Left ventricle myocardium inferior (tissue), 1 donor: ENCODE results near the gene BRD7. TPM values are rescaled to one million over a fixed set of nuclear protein-coding genes. Genes with fewer than 3 reads are reported as not detected.

Experiments
- DNase-seq: peaks from one replicate; pipeline ENCODE4 v3.0.0-alpha.2; 2020
- H3K27ac ChIP-seq: fragments of 200-600 bp; replicated peaks from 2 replicates; pipeline ENCODE4 v1.8.0; 2021
- H3K27me3 ChIP-seq: fragments of 200-600 bp; 2 replicates; pipeline ENCODE4 v1.8.0; 2021; ENCODE audit warnings: low read depth
- H3K36me3 ChIP-seq: fragments of 200-600 bp; 2 replicates; pipeline ENCODE4 v1.8.0; 2021
- H3K4me1 ChIP-seq: fragments of 200-600 bp; 2 replicates; pipeline ENCODE4 v1.8.0; 2021
- H3K4me3 ChIP-seq: fragments of 200-600 bp; 2 replicates; pipeline ENCODE4 v1.8.0; 2021; ENCODE audit warnings: mild to moderate bottlenecking, moderate library complexity
- H3K9me3 ChIP-seq: fragments of 200-600 bp; replicated peaks from 2 replicates; pipeline ENCODE4 v1.8.0; 2021
- intact Hi-C: fragments of 100-400 bp; cut with micrococcal nuclease; formaldehyde crosslinking; loops from one replicate; pipeline ENCODE4 v1.11.0; 2022
- total RNA-seq: library from RNA; stranded (reverse); fragmentation: NEBNext Ultra II Directional; extraction: Animal tissue kit (Norgen Biotek cat#: 25700); gene quantifications from one replicate; pipeline ENCODE4 v1.2.1, GENCODE V29; 2021
- TF ChIP-seq, protein P1 (sequence below): fragments of 200-600 bp; IDR thresholded peaks from 2 replicates; pipeline ENCODE4 v1.8.0; 2021; ENCODE audit warnings: antibody characterized with exemption, mild to moderate bottlenecking, borderline replicate concordance
- donor health status: DM: no; HTN: yes; CAD: no; lungs with severe emphysema.

BRD7 gene
- total RNA-seq, 1 donor from 2014 or later: 52.3 TPM

DNA sequence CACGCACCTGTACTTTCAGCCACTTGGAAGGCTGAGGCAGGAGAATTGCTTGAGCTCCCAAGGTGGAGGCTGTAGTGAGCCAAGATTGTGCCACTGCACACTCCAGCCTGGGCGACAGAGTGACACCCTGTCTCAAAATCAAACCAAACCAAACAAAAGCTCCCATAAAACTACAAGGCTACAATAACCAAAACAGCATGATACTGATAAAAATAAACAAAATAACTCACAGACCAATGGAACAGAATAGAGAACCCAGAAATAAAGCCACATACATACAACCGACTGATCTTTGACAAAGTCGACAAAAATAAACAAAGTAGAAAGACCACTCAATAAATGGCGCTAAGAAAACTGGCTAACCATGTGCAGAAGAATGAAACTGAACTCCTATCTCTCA, 37.2 kb downstream of the BRD7 start:
- no peak for DNase-seq
- H3K36me3 ChIP-seq: peaks cover 56% of the 10 kb centered on the region
- intact Hi-C loops: no loop called here
- H3K27me3 ChIP-seq: no peaks in the 10 kb centered on the region
- no peaks in the 10 kb centered on the region for H3K9me3 ChIP-seq
- peaks cover 10% of the 10 kb centered on the region for H3K4me1 ChIP-seq
- H3K4me3 ChIP-seq: no peak overlapping the region
- TF ChIP-seq, protein P1, sequence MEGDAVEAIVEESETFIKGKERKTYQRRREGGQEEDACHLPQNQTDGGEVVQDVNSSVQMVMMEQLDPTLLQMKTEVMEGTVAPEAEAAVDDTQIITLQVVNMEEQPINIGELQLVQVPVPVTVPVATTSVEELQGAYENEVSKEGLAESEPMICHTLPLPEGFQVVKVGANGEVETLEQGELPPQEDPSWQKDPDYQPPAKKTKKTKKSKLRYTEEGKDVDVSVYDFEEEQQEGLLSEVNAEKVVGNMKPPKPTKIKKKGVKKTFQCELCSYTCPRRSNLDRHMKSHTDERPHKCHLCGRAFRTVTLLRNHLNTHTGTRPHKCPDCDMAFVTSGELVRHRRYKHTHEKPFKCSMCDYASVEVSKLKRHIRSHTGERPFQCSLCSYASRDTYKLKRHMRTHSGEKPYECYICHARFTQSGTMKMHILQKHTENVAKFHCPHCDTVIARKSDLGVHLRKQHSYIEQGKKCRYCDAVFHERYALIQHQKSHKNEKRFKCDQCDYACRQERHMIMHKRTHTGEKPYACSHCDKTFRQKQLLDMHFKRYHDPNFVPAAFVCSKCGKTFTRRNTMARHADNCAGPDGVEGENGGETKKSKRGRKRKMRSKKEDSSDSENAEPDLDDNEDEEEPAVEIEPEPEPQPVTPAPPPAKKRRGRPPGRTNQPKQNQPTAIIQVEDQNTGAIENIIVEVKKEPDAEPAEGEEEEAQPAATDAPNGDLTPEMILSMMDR: no peak
- H3K27ac ChIP-seq: no peak overlapping the region

DNA sequence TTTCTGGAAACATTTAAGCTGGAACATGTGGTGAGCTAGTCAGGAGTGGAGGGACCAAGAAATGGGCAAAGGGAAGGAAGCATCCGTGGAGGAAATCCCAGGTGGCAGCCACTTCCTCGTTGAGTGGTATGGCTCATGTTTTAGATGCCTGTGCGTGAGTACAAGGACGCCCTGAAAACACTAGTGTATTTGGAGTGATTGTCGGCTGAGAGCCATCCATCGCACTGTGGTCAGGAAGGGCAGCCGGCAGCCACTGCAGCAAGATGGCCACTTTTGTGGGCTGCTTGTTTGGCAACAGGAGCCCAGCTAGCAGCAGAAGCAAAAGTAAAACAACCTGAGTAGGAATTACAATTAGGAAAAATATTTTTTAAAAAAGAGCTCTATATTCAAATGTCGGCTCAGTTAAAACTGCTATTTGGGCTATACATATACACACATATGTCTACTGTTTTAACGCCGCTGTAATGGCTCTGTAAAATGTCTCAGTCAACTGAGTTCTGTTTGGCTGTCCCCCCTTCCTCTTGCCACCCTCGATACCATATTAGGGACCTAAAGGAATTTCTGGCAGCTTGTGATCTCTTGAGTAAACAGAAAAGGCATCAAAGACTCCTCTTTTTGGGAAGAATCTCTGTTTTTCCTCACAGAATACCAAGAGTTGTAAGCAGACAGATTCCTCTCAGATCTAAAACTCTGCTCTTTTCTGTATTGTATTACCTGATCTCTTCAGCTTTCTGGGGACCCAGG, 39.2 kb downstream of the BRD7 start:
- Histone ChIP-seq H3K27me3 (no peaks in the 10 kb centered on the region), H3K36me3 (peaks cover 66% of the 10 kb centered on the region), H3K4me1 (peaks cover 10% of the 10 kb centered on the region), H3K4me3 (no peak overlapping the region), H3K9me3 (no peaks in the 10 kb centered on the region), H3K27ac (no peak overlapping the region)
- no peak for DNase-seq
- intact Hi-C loops: no loop called here
- TF ChIP-seq, protein P1: no peak

DNA sequence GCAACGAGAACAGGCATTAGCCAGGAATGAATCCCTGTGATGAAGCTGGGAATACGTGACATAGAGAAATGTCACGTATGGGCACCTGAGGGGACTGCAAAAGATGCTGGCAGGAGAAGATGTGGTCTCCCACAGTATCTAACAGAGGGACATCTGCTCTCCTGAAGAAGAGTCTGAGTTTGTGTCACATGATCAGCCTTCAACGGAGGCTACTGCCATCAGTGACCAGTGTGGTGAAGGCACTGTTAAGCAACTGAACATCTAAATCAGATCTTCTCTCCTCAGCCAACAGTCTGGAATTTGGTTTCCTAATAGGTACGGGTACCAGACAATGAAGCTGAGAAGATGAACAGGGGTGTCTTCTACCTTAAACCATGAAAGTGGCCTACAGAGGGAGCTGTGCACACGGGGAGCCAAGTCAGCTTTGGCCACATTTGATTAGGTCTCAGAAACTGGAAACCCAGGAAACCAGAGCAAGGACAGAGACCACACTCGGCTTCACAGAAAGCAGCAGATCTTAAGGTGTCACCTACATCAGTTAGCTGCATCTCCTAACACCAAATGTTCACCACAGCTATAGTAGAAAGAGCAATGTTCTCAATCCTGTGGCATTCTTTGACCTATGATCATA, 41.8 kb downstream of the BRD7 start:
- H3K4me3 ChIP-seq: no peak overlapping the region
- TF ChIP-seq, protein P1: peak; percentile 46
- no peaks in the 10 kb centered on the region for H3K9me3 ChIP-seq
- peaks cover 63% of the 10 kb centered on the region for H3K36me3 ChIP-seq
- intact Hi-C loops: no loop called here
- H3K27ac ChIP-seq: no peak overlapping the region
- H3K27me3 ChIP-seq: no peaks in the 10 kb centered on the region
- no peak for DNase-seq
- H3K4me1 ChIP-seq: peaks cover 10% of the 10 kb centered on the region

DNA sequence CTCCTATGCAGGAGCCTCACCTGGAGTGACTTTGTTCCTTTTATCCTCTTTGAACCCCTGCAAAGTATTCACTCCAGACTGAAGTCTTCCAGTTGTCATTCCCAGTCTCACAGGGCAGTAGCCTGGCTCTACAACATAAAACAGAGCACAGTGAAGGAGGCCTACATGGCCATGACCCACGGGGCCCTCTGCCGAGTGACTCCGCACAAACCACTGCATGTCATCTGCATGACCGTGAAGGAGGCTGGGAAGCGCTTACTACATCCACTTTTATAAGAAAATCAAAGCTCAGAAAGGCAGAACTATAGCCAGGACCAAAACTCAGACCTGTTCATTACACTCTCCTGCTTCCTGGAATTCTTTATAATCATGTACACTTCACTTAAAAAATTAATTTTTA, 42.5 kb downstream of the BRD7 start:
- H3K4me1 ChIP-seq: peaks cover 10% of the 10 kb centered on the region
- no peak for DNase-seq
- intact Hi-C loops: no loop called here
- no peak overlapping the region for H3K27ac ChIP-seq
- H3K4me3 ChIP-seq: no peak overlapping the region
- H3K9me3 ChIP-seq: no peaks in the 10 kb centered on the region
- no peaks in the 10 kb centered on the region for H3K27me3 ChIP-seq
- TF ChIP-seq, protein P1: no peak
- H3K36me3 ChIP-seq: peaks cover 64% of the 10 kb centered on the region

DNA sequence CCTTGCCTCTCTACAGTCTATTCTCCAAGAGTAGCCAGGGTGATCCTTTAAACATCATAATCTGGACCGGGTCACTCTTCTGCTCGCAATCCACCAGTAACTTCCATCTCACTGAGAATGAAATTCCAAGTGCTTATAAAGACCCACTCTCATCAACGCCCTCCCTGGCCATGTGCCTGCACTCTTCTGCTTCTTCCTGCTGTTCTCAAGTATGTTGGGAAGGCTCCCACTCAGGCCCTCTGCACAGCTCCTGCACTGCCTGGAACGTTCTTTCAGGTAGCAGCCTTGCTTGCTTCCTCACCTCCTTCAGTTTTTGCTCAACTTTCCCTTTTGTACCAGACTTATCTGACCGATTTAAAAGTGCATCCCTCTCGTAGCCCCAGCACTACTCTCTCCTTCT, 44.4 kb downstream of the BRD7 start:
- no peaks in the 10 kb centered on the region for H3K27me3 ChIP-seq
- intact Hi-C loops: no loop called here
- H3K36me3 ChIP-seq: peaks cover 79% of the 10 kb centered on the region
- H3K4me1 ChIP-seq: peaks cover 2% of the 10 kb centered on the region
- TF ChIP-seq, protein P1: no peak
- no peak overlapping the region for H3K4me3 ChIP-seq
- no peaks in the 10 kb centered on the region for H3K9me3 ChIP-seq
- DNase-seq: no peak
- no peak overlapping the region for H3K27ac ChIP-seq
